GM12878 (cell line): ENCODE results near the gene PKMYT1. TPM values are rescaled to one million over a fixed set of nuclear protein-coding genes. Genes with fewer than 3 reads are reported as not detected.

Source experiments
- ATAC-seq: fragments of 200-7000 bp; cut with Tn5 transposase; 3 replicates; pipeline ENCODE4 v1.9.1; 2020; ENCODE audit warnings: mild to moderate bottlenecking, moderate library complexity
- BruUV-seq: library from RNA; stranded (reverse); fragments of 400-500 nt; replicated peaks from 2 replicates; lab custom pipeline; 2021; lab: Mats Ljungman, UMichigan
- CTCF ChIA-PET: fragments of 300-600 bp; sonication (Branson Sonifier 250); formaldehyde crosslinking; extraction: SDS; loops from one replicate; lab custom pipeline; 2021; ENCODE audit warnings: inconsistent platforms; lab: Yijun Ruan, JAX
- POLR2A ChIA-PET: fragments of 350-600 bp; formaldehyde crosslinking; extraction: SDS; loops from one replicate; lab custom pipeline; 2021; ENCODE audit warnings: inconsistent platforms; lab: Charles Lee
- RAD21 ChIA-PET: fragments of 300-600 bp; sonication (Branson Sonifier 250); formaldehyde crosslinking; loops from one replicate; lab custom pipeline; 2023; ENCODE audit warnings: antibody characterized with exemption; ENCODE audit not compliant: unreplicated experiment; lab: Charles Lee
- SMC1A ChIA-PET: fragments of 300-600 bp; sonication (Branson Sonifier 250); formaldehyde crosslinking; loops from one replicate; lab custom pipeline; 2023; ENCODE audit not compliant: unreplicated experiment, uncharacterized antibody; lab: Charles Lee
- DNase-seq: peaks from one replicate; pipeline ENCODE4 v3.0.0-alpha.2; 2011; ENCODE audit warnings: low read depth, low spot score
- FAIRE-seq: peaks from 3 replicates; lab custom pipeline; 2011; peaks lifted over from hg19 to GRCh38; lab: Jason Lieb, UNC
- H2AFZ ChIP-seq: 2 replicates; pipeline ENCODE4 v1.6.0; 2011; ENCODE audit warnings: low read depth, low read length, control low read depth; ENCODE audit not compliant: control insufficient read depth
- H3K27ac ChIP-seq: 2 replicates; pipeline ENCODE4 v1.5.1; 2011; ENCODE audit warnings: control low read depth; ENCODE audit not compliant: control insufficient read depth, insufficient read depth
- H3K27me3 ChIP-seq, 2 experiments: replicated peaks in 1 of 2; 2 replicates each; pipeline versions ENCODE4 v1.6.0 to v1.6.1; 2011; ENCODE audit warnings: low read length in 1 of 2; ENCODE audit not compliant: control insufficient read depth in 2 of 2, insufficient read depth in 2 of 2
- H3K36me3 ChIP-seq, 2 experiments: 2 replicates each; pipeline ENCODE4 v1.5.1; 2011; ENCODE audit warnings: low read length in 1 of 2; ENCODE audit not compliant: control insufficient read depth in 2 of 2, insufficient read depth in 2 of 2
- H3K4me1 ChIP-seq: 2 replicates; pipeline ENCODE4 v1.6.1; 2011; ENCODE audit warnings: mild to moderate bottlenecking, low read length, moderate library complexity, mixed read lengths; ENCODE audit not compliant: control insufficient read depth, insufficient read depth
- H3K4me2 ChIP-seq: 2 replicates; pipeline ENCODE4 v1.6.0; 2011; ENCODE audit warnings: control low read depth; ENCODE audit not compliant: control insufficient read depth, insufficient read depth
- H3K4me3 ChIP-seq: fragments of 200-600 bp; sonication (generic); 2 replicates; pipeline ENCODE4 v1.5.1; 2016
- H3K79me2 ChIP-seq: 2 replicates; pipeline ENCODE4 v1.6.0; 2011; ENCODE audit warnings: low read length; ENCODE audit not compliant: control insufficient read depth, insufficient read depth
- H3K9ac ChIP-seq: 2 replicates; pipeline ENCODE4 v1.8.0; 2011; ENCODE audit warnings: low read length, control low read depth, mixed read lengths; ENCODE audit not compliant: control insufficient read depth, insufficient read depth
- H3K9me3 ChIP-seq: replicated peaks from 3 replicates; pipeline ENCODE4 v1.5.1; 2011; ENCODE audit warnings: mild to moderate bottlenecking, low read length; ENCODE audit not compliant: control insufficient read depth, insufficient read depth
- H4K20me1 ChIP-seq: 2 replicates; pipeline ENCODE4 v1.6.0; 2011; ENCODE audit not compliant: control insufficient read depth, insufficient read depth
- ATF2 ChIP-seq: IDR thresholded peaks from 2 replicates; pipeline ENCODE4 v1.6.1; 2012; ENCODE audit warnings: low read length, inconsistent platforms
- BRCA1 ChIP-seq: IDR thresholded peaks from 2 replicates; pipeline ENCODE4 v1.6.1; 2011; ENCODE audit warnings: low read depth, low read length, improper control_type of control experiment
- CREB1 ChIP-seq: IDR thresholded peaks from 2 replicates; pipeline ENCODE4 v1.6.1; 2012; ENCODE audit warnings: low read depth, mild to moderate bottlenecking, inconsistent platforms
- CREM ChIP-seq: IDR thresholded peaks from 2 replicates; pipeline ENCODE4 v1.6.1; 2014; ENCODE audit warnings: antibody characterized with exemption, low read depth
- DPF2 ChIP-seq: fragments of 450-650 bp; IDR thresholded peaks from 2 replicates; pipeline ENCODE4 v1.6.1; 2017; ENCODE audit warnings: mild to moderate bottlenecking
- FOXK2 ChIP-seq: fragments of 450-650 bp; IDR thresholded peaks from 2 replicates; pipeline ENCODE4 v1.6.1; 2017; ENCODE audit warnings: mild to moderate bottlenecking, moderate library complexity
- MAX ChIP-seq: IDR thresholded peaks from 2 replicates; pipeline ENCODE4 v1.6.1; 2012; ENCODE audit warnings: low read depth, low read length, improper control_type of control experiment
- NBN ChIP-seq: fragments of 450-650 bp; IDR thresholded peaks from 2 replicates; pipeline ENCODE4 v1.6.1; 2016
- PKNOX1 ChIP-seq: fragments of 450-650 bp; IDR thresholded peaks from 2 replicates; pipeline ENCODE4 v1.6.1; 2016; ENCODE audit warnings: mild to moderate bottlenecking
- POLR2A ChIP-seq: IDR thresholded peaks from 2 replicates; pipeline ENCODE4 v1.6.1; 2011; ENCODE audit warnings: low read depth, mild to moderate bottlenecking, low read length
- POLR2AphosphoS5 ChIP-seq: IDR thresholded peaks from 2 replicates; pipeline ENCODE4 v1.6.1; 2011; ENCODE audit warnings: mild to moderate bottlenecking, low read length, inconsistent platforms
- RBBP5 ChIP-seq: fragments of 200-600 bp; sonication (generic); conservative IDR thresholded peaks from 2 replicates; pipeline ENCODE4 v1.6.1; 2016
- SREBF1 ChIP-seq: IDR thresholded peaks from 2 replicates; pipeline ENCODE4 v1.6.1; 2012; ENCODE audit warnings: mild to moderate bottlenecking, low read length
- TARDBP ChIP-seq: IDR thresholded peaks from 2 replicates; pipeline ENCODE4 v1.6.1; 2016; ENCODE audit warnings: borderline replicate concordance
- TCF12 ChIP-seq: IDR thresholded peaks from 2 replicates; pipeline ENCODE4 v1.6.1; 2011; ENCODE audit warnings: low read depth, mild to moderate bottlenecking, low read length
- TCF7 ChIP-seq: IDR thresholded peaks from 2 replicates; pipeline ENCODE4 v1.6.1; 2014; ENCODE audit warnings: antibody characterized with exemption, borderline replicate concordance
- YBX1 ChIP-seq: fragments of 450-650 bp; IDR thresholded peaks from 2 replicates; pipeline ENCODE4 v1.6.1; 2016; ENCODE audit warnings: antibody characterized with exemption
- ZNF622 ChIP-seq: fragments of 450-650 bp; IDR thresholded peaks from 2 replicates; pipeline ENCODE4 v1.6.1; 2017; ENCODE audit warnings: mild to moderate bottlenecking, inconsistent platforms
- WGBS: methylation state at CpG from one replicate; pipeline ENCODE4 v1.1.6; 2016; ENCODE audit warnings: low lambda C conversion rate; ENCODE audit not compliant: insufficient replicate concordance, insufficient coverage; ENCODE audit errors: missing lambda C conversion rate; 5-methylcytosine and 5-hydroxymethylcytosine counted together
- in situ Hi-C: fragments of 300-500 bp; cut with MboI; formaldehyde crosslinking; loops from 9 replicates; pipeline ENCODE4 v1.14.3; 2018; ENCODE audit warnings: mixed read lengths
- intact Hi-C: fragments of 100-400 bp; cut with micrococcal nuclease; formaldehyde crosslinking; loops from one replicate; pipeline ENCODE4 v1.14.2; 2022; ENCODE audit not compliant: unreplicated experiment
- polyA plus RNA-seq, 11 experiments: library from polyadenylated mRNA; depleted of rRNA in 4 of 11; unstranded in 6 of 11; stranded (reverse) in 5 of 11; fragments of >200 nt; fragmentation: Nextera tagmentation in 4 of 11; fragmentation: Illumina TruSeq in 1 of 11; extraction: Ambion mirVana in 4 of 11; extraction: Trizol in 1 of 11; gene quantifications; 1 replicate in 1 of 11; 2 replicates in 10 of 11; pipeline versions ENCODE4 v1.2.1 to v1.2.3, GENCODE V29; 2011 to 2016; ENCODE audit warnings: inconsistent platforms in 2 of 11, missing spikeins in 2 of 11, low read depth in 1 of 11
- total RNA-seq, 4 experiments: library from RNA; depleted of rRNA in 3 of 4; stranded (reverse); fragments of >200 nt in 3 of 4; fragmentation: Illumina TruSeq in 1 of 4; extraction: Trizol in 1 of 4; gene quantifications; 2 replicates each; pipeline versions ENCODE4 v1.2.1 to v1.2.3, GENCODE V29; 2013 to 2021
- TF ChIP-seq, protein P1 (sequence below): fragments of 450-650 bp; IDR thresholded peaks from 2 replicates; pipeline ENCODE4 v1.6.1; 2017; ENCODE audit warnings: mild to moderate bottlenecking, moderate library complexity

PKMYT1 gene
- total and polyA plus RNA-seq, 10 of the 15 experiments (the other 5 are each of a cell fraction or from before 2014, with no cell fraction given): 4.6 to 101 (median 29.9) TPM

- no peak for TF ChIP-seq TARDBP
- TF ChIP-seq MAX: no peak
- TF ChIP-seq POLR2A: no peak
- no peak for TF ChIP-seq TCF12
- TF ChIP-seq BRCA1: no peak
- TF ChIP-seq, all 136 proteins: peak for 0
Observed at GRCh38 chr16:3013998-3014690, 33.9 kb upstream of the PKMYT1 start (continued).

- FAIRE-seq: no peak
- H3K9me3 ChIP-seq: no peaks in the 10 kb centered on the region
- 70% methylated on average over 24 of the region's 27 CpGs for WGBS
- ChIA-PET POLR2A (no interaction called here), CTCF (interaction anchor here (0.6 to 0.9 kb wide), 2 partner anchors 15 to 19 kb away, joined by 3 read pairs; no protein-coding TSS in a partner anchor), SMC1A (no interaction called here), RAD21 (no interaction called here)
- H3K27ac ChIP-seq: no peak overlapping the region
- ATAC-seq: no peak
- H3K4me3 ChIP-seq: no peak overlapping the region
- no TSS peak for BruUV-seq
- H3K27me3 ChIP-seq: peaks cover 0 to 10% of the 10 kb centered on the region in 2 experiments
- H2AFZ ChIP-seq: no peak overlapping the region
- DNase-seq: no peak
- H3K4me1 ChIP-seq: no peaks in the 10 kb centered on the region; the same call in 1 of the 2 replicates
- H3K36me3 ChIP-seq: no peaks in the 10 kb centered on the region
- H3K4me2 ChIP-seq: no peak overlapping the region
- no peak overlapping the region for H3K9ac ChIP-seq
- intact Hi-C loops (no loop called here), in situ Hi-C loops (no loop called here)
- H4K20me1 ChIP-seq: no peaks in the 10 kb centered on the region
- no peaks in the 10 kb centered on the region for H3K79me2 ChIP-seq
- TF ChIP-seq CREB1: no peak
- TF ChIP-seq POLR2AphosphoS5: no peak
- TF ChIP-seq SREBF1: no peak
- TF ChIP-seq TARDBP: no peak
- TF ChIP-seq ZNF622: no peak
- no peak for TF ChIP-seq NBN
- TF ChIP-seq RBBP5: no peak
- no peak for TF ChIP-seq TCF7
- TF ChIP-seq ATF2: no peak
- TF ChIP-seq DPF2: no peak
- TF ChIP-seq, protein P1, sequence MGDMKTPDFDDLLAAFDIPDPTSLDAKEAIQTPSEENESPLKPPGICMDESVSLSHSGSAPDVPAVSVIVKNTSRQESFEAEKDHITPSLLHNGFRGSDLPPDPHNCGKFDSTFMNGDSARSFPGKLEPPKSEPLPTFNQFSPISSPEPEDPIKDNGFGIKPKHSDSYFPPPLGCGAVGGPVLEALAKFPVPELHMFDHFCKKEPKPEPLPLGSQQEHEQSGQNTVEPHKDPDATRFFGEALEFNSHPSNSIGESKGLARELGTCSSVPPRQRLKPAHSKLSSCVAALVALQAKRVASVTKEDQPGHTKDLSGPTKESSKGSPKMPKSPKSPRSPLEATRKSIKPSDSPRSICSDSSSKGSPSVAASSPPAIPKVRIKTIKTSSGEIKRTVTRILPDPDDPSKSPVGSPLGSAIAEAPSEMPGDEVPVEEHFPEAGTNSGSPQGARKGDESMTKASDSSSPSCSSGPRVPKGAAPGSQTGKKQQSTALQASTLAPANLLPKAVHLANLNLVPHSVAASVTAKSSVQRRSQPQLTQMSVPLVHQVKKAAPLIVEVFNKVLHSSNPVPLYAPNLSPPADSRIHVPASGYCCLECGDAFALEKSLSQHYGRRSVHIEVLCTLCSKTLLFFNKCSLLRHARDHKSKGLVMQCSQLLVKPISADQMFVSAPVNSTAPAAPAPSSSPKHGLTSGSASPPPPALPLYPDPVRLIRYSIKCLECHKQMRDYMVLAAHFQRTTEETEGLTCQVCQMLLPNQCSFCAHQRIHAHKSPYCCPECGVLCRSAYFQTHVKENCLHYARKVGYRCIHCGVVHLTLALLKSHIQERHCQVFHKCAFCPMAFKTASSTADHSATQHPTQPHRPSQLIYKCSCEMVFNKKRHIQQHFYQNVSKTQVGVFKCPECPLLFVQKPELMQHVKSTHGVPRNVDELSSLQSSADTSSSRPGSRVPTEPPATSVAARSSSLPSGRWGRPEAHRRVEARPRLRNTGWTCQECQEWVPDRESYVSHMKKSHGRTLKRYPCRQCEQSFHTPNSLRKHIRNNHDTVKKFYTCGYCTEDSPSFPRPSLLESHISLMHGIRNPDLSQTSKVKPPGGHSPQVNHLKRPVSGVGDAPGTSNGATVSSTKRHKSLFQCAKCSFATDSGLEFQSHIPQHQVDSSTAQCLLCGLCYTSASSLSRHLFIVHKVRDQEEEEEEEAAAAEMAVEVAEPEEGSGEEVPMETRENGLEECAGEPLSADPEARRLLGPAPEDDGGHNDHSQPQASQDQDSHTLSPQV: no peak
- no peak for TF ChIP-seq FOXK2
- no peak for TF ChIP-seq CREM
- no peak for TF ChIP-seq YBX1
- TF ChIP-seq PKNOX1: no peak
Observed at GRCh38 chr16:3013491-3013951, 33.3 kb upstream of the PKMYT1 start.
